NCI-H2227 (cell line): Measurements from ENCODE around the gene PHF23.

Source experiments
- DNase-seq: peaks from one replicate; lab custom pipeline; 2025; ENCODE audit not compliant: unreplicated experiment; lab: John Stamatoyannopoulos, UW

PHF23 gene

DNA sequence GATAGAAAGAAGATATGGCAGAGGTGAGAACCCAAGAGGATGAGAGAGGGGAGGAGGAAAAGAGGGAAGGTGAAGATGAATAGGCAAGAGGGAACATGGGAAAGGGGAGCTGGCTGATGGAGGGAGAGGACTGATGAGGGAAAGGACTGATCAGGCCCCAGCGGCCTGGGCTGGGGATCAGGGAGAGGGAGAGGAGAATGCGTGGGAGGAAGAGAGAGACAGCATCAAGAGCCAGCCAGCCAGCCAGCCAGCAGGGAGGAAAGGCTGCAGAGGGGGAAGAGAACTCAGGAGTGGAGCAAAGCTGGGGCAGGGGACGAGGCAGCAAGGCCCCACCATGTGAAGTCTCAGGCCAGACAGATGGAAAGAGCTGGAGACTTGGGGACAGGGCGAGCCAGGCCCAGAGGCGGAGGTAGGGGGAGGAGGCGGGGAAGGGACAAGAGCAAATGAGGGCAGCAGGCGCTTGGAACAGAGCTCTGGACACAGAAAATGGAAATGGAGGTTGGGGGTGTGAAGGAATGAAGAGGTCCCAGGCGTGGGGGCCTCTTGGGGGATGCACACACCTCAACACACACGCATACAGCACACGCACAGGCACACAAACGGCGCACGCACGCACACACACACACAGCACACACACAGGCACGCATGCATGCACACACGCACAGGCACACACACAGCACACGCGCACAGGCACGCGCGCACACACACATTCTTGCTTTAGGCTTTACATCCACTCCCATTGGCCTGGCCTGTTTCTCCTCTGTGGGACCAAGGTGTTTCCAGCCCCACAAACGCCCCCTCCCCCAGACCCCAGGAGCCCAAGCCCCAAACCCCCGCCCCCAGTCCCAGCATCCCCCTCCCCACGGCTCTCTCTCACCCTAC lies 31.9 kb downstream of the PHF23 start:
- no peak for DNase-seq

DNA sequence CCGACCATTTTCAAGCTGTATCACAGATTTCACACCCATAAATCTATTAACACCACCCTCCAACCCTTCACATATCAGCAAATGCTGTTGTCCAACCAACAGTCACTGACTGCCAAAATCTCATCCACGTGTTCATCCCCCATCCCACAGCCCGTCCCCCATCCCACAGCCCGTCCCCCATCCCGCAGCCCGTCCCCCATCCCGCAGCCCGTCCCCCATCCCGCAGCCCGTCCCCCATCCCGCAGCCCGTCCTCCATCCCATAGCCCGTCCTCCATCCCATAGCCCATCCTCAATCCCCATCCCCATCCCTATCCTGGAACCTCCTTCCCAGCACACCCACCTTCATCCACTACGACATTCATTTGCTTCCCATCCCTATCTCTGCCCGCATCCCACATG lies 33.7 kb downstream of the PHF23 start:
- DNase-seq, result no peak

DNA sequence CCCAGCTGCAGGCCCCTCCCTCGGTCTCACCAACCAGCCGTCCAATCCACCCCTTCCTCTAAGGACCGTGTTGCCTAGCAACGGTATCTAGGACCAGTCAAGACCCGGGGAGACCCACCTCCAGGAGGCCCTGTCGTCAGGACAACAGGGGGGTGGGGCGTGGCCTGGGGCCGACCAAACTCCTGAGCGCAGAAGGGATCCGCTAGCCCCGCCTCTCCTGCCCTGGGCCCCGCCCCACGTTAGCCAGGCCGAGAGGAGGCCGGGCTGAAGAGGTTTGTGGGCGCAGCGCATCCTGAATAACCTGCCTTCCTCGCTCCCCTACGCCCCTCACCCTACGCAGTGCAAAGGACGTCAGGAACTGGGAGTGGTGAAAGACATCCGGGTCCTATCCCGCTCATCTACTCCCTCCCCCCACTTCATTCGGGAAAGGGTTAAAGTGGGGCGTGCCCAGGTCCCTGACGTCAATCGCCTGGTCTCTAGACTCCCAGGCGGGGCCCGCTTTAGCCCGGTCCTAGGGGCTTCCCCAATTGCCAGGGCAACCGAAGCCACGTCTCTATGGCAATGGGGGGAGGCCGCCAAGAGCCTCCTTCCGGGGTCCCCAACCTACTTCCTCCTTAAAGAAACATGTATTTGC lies 34.3 kb downstream of the PHF23 start:
- DNase-seq, result peak; percentile 98

DNA sequence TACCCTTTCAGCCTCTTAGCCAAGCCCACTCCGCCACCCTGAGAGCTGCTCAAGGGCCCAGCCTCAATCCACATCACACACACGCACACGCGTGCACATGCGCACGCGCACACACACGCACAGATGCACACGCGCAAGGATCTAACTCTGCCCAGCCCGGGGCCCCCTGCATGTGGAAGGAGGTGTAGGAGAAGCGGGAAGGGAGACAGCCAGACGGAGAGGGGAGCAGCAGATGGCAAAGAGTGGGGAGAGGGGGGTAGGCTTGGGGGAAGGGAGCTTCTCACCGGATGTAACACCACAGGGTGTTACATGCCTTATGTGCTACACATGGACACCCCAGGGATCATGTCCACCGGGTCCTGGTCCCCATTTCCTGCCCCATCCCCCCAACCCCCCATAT lies 34.9 kb downstream of the PHF23 start:
- peak; percentile 57 for DNase-seq

DNA sequence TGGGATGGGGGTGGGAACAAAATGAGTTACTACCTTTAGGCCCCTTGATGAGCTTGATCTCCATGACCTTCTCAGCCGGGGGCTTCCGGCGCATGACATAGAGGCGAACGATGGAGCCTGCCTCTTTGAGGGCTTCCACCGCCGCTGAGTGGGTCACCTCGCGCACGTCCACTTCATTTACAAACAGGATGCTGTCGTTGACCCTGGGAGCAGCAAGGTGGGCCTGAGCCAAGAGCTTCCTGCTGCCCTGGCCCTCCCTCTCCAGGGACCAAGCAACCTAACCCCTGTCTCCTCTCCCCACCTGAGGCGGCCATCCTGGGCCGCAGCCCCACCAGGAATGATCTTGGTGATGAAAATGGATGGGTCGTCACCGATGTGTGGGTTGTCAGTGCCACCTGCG lies 35.9 kb downstream of the PHF23 start:
- DNase-seq, result no peak

DNA sequence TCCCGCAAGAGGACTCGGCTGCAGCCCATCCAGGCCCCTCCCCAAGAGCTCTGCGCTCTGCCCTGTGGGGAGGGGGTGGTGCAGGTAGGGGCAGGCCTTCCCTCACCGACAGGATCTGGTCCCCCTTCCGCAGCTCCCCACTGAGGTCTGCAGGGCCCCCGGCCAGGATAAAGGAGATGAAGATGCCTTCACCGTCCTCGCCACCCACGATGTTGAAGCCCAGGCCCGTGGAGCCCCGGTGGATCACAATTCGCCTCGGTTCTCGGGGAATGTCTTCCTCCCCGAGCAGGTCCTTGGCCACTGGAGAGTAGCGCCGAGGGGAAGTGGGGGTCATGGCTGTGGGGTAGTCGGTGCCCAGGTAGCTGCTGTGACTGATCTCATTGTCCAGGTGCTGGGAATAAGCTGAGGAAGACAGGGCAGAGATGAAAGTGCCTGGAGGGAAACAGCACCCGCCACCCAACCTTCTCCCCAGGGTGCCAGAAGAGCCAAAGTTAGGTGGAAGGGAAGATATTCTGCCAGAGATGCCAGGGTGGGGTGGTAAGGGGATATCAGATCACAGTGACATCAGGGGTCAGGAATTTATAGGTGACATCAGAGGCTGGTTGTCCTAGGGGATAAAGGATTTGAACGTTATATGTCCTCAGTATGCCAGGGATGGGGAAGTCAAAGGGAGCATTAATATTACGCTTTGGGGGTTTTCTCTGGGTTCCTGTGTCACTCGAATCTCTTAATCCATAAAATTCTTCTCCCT lies 42.4 kb downstream of the PHF23 start:
- no peak for DNase-seq

DNA sequence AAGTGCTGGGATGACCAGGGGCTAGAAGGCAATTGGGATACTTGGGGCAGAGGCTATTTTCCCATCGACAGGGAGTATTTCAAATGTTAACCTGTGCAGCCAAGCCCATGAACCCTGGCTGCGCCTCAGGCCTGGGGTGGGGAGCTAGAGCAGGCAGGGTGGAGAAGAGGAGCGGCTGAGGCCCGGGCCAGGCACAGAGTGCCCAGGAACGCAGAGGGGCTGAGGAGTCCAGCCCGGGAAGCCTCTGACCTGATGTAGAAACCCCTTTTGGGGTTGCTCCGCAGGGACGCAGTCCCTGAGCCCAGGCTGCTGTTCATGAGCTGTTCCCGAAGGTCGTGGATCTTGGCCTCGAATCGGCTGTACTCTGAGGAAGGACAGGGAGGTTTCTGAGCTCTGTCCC lies 43.3 kb downstream of the PHF23 start:
- no peak for DNase-seq

DNA sequence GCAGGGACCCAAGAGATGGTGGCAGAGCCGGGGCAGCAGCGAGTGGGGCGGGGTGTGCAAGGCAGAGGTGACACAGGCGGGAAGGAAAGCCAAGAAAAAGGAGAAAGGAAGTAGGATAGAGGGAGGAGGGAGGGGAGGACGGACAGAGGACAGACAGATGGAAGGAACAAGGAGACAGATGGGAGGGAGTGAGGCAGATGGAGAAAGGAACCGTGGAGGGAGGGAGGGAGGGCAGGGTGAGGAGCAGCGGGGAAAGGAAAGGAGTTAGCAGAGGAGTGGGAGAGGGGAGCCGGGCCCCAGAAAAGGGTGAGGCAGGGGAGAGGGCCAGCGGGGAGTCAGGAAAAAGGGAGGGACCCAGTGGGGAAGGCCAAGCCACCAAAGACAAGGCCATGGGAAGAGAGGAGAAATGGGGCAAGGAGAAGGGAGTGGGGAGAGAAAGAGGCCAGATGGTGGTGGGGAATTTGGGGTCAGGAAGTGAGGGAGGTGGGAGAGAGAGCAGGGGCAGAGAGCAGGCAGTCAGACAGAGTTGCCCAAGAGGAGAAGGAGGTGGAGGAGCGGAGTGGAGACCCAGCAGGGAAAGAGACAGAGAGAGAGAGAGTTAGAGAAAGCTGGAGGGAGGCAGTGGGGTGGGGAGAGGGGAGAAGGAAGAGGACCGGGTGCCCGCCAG lies 46.9 kb downstream of the PHF23 start:
- no peak for DNase-seq

DNA sequence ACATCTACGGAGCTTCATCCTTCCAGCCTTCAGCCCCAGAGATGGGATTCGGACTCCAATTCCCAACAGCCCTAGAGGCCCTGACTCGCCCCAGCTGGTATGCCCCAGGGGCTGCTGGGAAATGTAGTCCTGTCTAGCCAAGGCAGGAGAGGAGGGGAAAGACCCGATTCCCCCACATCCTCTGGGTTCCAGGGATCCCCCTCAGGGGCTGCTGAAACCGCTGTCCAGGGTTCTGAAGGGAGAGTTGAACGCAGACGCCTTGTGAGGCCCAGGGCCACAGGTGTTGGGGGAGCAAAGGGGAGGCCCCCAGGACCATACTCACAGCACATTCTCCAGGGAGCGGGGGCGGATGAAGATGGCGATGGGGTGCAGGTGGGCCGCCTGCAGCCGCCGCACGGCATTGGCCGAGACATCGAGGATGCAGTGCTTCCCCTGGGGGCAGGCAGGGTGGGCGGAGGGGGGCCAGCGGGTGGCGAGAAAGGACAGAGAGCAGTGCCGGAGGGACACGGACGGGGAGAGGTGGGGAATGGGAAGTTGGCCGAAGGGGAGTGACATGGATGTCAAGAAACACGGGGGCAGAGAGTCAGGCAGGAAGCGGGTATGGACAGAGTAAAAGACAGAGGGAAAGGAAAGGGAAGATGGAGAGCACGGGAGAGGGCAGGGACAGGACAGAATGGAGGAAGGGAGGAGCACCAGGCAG lies 47.5 kb downstream of the PHF23 start:
- peak; percentile 44 for DNase-seq

DNA sequence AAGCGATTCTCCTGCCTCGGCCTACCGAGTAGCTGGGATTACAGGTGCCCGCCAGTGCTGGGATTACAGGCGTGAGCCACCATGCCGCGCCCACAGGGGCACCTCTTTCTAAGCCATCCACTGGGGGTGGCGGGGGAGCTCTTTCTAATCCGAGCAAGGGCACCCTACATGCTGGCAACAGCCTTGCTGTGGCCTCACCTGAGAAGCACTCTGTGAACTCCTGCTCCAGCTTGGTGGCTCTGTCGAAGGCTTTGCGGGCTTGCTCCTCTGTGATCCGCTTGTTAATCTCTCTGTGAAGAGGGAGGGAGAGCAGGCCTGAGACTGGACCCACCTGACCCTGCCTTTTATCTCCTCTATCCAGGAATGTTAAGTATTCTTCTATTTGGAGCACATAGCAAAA lies 48.2 kb downstream of the PHF23 start:
- DNase-seq, result no peak

DNA sequence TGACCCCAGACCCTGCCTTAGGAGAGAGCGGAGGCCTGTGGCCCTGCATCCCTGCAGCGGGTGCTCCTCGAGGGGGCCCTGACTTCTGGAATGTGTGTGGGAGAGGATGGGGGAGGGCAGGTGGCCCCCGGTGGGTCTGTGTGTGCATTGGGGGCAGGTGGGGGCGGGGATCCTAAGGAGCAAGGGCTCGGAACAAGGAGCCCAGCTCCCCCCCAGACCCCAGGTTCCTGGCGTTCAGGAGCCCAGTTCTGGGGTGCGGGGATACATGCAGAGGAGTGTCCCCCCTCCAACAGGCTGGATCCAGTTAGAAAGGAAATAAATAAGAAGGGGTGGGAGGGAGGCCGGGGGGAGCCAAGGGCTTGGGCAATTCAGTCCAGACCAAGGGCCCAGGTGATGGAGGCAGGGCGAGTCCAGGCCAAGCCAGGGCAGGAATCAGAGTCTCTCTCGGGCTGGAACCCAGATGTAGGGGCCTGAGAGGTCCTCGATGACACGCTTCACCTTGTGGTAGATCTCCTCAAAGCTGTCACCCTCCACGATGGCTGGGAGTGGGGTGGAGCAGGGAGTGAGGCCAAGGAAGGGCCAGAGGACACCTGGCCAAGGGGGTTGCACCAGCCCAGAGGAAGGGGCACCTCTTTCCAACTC lies 48.9 kb downstream of the PHF23 start:
- DNase-seq, result no peak

DNA sequence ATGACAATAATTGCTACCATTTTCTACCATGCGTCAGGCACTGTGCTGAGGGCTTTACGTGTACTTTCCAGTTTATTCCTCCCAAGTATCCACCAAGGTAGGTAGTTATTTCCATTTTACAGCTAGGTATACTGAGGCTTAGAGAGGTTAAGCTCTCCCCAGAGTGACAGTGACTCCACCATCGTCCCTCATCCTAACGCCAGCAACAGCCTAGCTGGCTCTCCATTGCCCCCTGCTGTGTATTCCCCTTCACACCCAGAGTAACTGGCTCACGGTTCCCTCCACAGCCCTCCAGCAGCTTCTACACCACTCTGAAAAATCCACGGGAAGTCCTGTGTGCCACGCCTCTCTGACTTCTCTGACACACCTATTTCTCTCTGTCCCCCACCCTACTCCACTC lies 53.0 kb downstream of the PHF23 start:
- DNase-seq, result no peak
